H1 (cell line): ENCODE results near the gene TRA2A.

Source experiments
- EZH2 ChIP-seq: fragments of 200-600 bp; sonication (generic); IDR thresholded peaks from 2 replicates; pipeline ENCODE4 v1.7.1; 2012; ENCODE audit warnings: low read depth, mild to moderate bottlenecking, moderate library complexity, low read length, inconsistent platforms; ENCODE audit not compliant: severe bottlenecking
- NANOG ChIP-seq: IDR thresholded peaks from 2 replicates; pipeline ENCODE4 v1.6.1; 2011; ENCODE audit warnings: low read length, low read depth, mild to moderate bottlenecking, inconsistent platforms; ENCODE audit not compliant: insufficient read depth, poor library complexity, severe bottlenecking
- RBBP5 ChIP-seq: IDR thresholded peaks from 2 replicates; pipeline ENCODE4 v1.7.1; 2012; ENCODE audit warnings: low read depth, mild to moderate bottlenecking, inconsistent platforms, low read length, moderate library complexity, borderline replicate concordance
- RFX5 ChIP-seq: IDR thresholded peaks from 2 replicates; pipeline ENCODE4 v1.6.1; 2011; ENCODE audit warnings: low read depth, low read length, improper control_type of control experiment, borderline replicate concordance
- SRF ChIP-seq: IDR thresholded peaks from 2 replicates; pipeline ENCODE4 v1.6.1; 2011; ENCODE audit warnings: mild to moderate bottlenecking, low read depth, low read length, moderate library complexity
- TBP ChIP-seq: IDR thresholded peaks from 2 replicates; pipeline ENCODE4 v1.6.1; 2011; ENCODE audit warnings: low read depth, low read length, improper control_type of control experiment
- TF ChIP-seq, protein P1 (sequence below), 3 experiments: IDR thresholded peaks; 1 replicate in 2 of 3; 2 replicates in 1 of 3; pipeline versions ENCODE4 v1.5.1 to v1.6.1; 2011; ENCODE audit warnings: low read length in 3 of 3, mild to moderate bottlenecking in 3 of 3, inconsistent platforms in 2 of 3, low read depth in 1 of 3, moderate library complexity in 1 of 3; ENCODE audit not compliant: insufficient read depth in 1 of 3; ENCODE audit errors: control extremely low read depth in 1 of 3

DNA sequence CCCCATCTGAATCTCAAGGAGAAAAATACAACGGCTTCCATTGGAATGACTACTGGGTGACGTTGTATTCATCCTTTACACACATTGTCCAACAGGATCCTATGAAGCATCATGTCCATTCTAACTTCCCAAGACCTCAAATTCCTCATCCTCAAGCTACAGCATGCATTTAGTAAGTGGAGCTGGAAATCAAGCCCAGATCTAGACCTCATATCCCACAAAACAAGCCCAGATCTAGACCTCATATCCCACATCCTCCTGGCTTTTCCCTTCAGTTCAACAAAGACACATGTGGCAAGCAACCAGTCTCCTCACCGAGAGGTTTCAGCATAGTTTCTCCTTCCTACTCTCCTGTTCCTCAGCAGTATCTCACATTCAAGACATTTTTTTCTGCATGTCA lies 73.7 kb downstream of the TRA2A start:
- TF ChIP-seq EZH2 (no peak), RFX5 (no peak), NANOG (no peak), RBBP5 (no peak), TBP (no peak), SRF (no peak)
- TF ChIP-seq, protein P1, sequence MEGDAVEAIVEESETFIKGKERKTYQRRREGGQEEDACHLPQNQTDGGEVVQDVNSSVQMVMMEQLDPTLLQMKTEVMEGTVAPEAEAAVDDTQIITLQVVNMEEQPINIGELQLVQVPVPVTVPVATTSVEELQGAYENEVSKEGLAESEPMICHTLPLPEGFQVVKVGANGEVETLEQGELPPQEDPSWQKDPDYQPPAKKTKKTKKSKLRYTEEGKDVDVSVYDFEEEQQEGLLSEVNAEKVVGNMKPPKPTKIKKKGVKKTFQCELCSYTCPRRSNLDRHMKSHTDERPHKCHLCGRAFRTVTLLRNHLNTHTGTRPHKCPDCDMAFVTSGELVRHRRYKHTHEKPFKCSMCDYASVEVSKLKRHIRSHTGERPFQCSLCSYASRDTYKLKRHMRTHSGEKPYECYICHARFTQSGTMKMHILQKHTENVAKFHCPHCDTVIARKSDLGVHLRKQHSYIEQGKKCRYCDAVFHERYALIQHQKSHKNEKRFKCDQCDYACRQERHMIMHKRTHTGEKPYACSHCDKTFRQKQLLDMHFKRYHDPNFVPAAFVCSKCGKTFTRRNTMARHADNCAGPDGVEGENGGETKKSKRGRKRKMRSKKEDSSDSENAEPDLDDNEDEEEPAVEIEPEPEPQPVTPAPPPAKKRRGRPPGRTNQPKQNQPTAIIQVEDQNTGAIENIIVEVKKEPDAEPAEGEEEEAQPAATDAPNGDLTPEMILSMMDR (IDR thresholded peaks at IDR 0.05; ENCODE audit: control extremely low read depth in 1 of 3, insufficient read depth in 1 of 3, low read depth in 1 of 3, low read length in 3 of 3) = no peak
